Stimulated activated CD4-positive, alpha-beta T cell treated with anti-CD3 and anti-CD28 coated beads, Interleukin-15, amount 100 ng/mL, for 48 hours (primary cell): Measurements from ENCODE around the gene MROH8.
"Not testable (repeated sequence)": the region's sequence is repeated elsewhere in the genome, so short reads cannot be mapped to it uniquely, and the experiment has no call there.

ENCODE experiments used
- DNase-seq, 2 donors: peaks; one replicate each; pipeline ENCODE4 v3.0.0-alpha.2; 2020; ENCODE audit warnings: low read depth in 2 of 2

MROH8 gene

DNA sequence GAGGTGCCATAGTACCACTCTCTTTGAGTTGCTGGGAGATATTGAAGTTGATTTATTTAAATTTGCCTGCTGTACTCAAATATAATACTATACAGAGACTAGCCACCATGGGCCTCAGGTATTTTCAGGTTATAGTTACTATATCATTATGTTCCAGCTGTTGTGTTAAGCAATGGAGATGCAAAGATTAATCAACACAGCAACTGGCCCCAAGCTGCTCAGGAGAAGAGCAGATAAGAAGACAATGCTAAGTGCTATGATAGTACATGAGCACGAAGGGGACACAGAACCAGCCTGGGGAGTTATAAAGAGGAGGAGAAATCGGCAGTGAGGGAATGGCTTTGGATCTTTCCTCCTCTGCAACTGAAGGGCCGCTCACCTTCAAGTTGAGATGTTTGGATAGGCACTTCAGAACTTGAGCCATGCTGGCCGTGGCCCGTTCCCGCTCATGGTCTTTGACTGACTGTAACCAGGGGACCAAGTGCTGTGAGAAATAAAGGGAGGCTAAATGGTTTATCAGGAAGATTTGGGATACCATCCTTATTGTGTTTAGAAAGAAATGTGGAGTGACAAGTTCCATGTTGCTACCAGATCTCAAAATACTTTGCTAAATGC, 24.6 kb downstream of the MROH8 start:
- no peak for DNase-seq

DNA sequence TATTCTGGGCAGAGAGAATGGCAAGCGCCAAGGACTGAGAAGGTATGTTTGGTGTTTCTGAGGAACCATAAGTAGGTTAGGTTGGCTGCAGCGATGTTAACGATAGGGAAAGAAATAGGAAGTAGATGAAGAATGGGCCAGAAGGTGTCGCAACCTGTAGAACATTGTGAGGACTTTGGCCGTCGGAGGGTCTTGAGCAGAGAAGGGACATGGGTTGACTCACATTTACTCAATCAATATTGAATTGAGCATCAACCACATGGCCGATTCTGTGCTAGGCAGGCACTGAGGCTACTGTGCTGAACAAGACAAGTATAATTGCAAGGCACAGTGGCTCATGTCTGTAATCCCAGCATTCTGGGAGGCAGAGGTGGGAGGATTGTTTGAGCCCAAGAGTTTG, 27.1 kb downstream of the MROH8 start:
- no peak for DNase-seq

DNA sequence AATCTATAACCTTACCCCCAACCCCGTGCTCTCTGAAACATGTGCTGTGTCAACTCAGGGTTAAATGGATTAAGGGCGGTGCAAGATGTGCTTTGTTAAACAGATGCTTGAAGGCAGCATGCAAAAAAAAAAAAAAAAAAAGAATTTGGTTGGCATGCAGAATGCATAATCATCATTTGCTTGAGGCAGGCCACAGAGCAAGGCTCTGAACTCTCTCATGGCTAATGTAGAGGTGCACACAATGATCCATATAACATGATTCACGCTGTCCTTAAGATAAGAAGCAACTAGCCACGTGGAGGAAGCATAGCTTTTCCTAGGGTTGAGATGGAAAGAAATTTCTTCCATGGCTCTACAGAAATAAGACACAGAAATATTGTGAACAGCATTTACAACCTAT, 27.8 kb downstream of the MROH8 start:
- no peak for DNase-seq

DNA sequence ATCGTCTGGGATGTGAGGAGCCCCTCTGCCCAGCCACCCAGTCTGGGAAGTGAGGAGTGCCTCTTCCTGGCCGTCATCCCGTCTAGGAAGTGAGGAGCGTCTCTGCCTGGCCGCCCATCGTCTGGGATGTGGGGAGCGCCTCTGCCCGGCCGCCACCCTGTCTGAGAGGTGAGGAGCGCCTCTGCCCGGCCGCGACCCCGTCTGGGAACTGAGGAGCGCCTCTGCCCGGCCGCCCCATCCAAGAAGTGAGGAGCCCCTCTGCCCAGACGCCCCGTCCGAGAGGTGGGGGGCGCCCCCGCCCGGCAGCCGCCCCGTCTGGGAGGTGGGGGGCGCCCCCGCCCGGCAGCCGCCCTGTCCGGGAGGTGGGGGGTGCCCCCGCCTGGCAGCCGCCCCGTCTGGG, 28.5 kb downstream of the MROH8 start:
- not testable (repeated sequence) for DNase-seq

DNA sequence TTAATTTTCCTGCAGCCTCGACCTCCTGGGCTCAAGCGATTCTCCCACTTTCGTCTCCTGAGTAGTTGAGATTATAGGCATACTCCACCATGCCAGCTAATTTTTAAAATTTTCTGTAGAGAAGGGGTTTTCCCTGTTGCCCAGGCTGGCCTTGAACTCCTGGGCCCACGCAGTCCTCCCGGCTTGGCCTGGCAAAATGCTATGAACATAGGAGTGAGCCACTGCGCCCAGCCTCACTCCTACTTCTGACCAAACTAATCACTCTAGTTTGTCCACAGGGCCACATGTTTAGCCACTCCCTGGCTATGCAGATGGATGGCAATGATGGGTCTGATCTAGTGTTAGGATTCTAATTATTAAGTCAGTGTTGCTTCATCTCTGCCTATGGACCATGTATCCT, 32.1 kb downstream of the MROH8 start:
- DNase-seq, result no peak

GRCh38 chr20:37144856-37145404, 34.4 kb downstream of the MROH8 start:
- no peak for DNase-seq

DNA sequence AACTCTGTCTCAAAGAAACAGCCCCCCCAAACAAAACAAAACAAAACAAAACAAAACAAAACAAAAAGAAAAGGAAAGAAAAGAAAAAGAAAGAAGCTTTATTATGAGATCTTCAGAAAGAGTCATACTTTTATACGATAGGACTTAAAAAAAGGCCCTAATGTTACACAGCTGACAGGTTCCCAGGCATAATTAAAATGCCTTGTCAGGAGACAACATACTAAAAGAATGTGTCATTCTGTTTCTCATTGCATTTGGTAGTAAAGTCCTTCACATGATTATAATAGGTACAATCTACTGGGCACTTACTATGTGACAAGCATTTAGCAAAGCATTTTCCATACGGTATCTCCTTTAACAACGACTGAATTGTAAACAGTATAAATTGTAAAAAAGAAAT, 36.6 kb downstream of the MROH8 start:
- no peak for DNase-seq

DNA sequence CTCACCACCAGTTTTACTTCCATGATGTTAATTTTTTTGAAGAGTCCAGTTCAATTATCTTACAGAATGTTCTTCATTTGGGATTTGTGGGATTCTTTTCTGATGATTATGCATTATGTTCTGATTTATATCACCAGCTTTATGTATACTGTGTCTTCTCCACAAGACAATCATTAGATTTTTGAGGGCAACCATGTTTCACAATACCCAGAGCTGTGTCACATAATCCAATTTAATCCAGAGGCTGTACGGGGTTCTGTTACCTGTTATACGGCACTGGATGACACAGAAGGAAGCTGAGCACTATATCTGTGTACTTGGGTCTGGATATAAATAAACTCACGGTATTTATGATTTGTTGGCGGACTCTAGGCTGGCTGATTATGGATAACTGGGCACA, 41.8 kb downstream of the MROH8 start:
- DNase-seq, result no peak

GRCh38 chr20:37133952-37134351, 45.4 kb downstream of the MROH8 start:
- DNase-seq, result no peak

DNA sequence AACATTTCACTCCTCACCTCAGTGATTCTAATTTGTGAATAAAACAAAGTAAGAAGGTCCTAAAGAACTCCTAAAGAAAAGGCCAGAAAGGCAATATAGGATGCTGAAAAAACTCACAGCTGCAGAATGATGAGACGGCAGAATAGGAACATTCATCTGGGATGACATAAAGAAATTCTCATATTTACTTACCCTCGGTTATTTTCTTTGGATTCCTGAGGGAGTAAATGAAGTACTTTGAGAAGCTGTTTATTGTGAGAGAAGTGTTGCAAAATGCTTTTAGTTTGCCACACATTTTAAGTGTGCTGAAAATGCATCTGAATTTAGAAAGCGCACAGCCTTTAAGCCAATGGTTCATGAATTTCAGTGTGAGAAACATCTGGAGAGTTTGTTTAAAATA, 47.9 kb downstream of the MROH8 start:
- no peak for DNase-seq

- no peak for DNase-seq
Measured at GRCh38 chr20:37128803-37129202, 50.5 kb downstream of the MROH8 start.

GRCh38 chr20:37126290-37126689, 53.1 kb downstream of the MROH8 start:
- DNase-seq, result not testable (repeated sequence)

GRCh38 chr20:37123441-37123840, 55.9 kb downstream of the MROH8 start:
- DNase-seq, result no peak

GRCh38 chr20:37120497-37120896, 58.9 kb downstream of the MROH8 start:
- DNase-seq, result no peak

GRCh38 chr20:37119356-37120036, 59.9 kb downstream of the MROH8 start:
- no peak for DNase-seq

DNA sequence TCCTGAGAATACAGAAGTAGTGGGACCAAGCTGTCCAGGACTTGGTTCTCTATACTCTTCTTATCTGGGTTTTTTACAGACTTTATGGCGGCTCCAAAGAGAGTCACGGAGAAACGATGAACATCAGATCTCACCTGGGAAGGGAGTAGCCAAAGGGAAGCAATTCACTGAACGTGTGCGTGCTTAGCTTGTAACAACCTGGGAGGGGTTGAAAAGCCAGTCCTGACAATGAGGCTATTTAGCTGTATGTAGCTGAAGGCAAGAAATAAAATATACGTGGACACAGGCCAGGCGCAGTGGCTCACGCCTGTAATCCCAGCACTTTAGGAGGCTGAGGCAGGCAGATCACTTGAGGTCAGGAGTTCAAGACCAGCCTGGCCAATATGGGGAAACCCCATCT, 65.3 kb downstream of the MROH8 start:
- DNase-seq, result no peak

- DNase-seq, result no peak
Measured at GRCh38 chr20:37111926-37112455, 67.4 kb downstream of the MROH8 start.

- no peak for DNase-seq
Measured at GRCh38 chr20:37108676-37109075, 70.7 kb downstream of the MROH8 start.

DNA sequence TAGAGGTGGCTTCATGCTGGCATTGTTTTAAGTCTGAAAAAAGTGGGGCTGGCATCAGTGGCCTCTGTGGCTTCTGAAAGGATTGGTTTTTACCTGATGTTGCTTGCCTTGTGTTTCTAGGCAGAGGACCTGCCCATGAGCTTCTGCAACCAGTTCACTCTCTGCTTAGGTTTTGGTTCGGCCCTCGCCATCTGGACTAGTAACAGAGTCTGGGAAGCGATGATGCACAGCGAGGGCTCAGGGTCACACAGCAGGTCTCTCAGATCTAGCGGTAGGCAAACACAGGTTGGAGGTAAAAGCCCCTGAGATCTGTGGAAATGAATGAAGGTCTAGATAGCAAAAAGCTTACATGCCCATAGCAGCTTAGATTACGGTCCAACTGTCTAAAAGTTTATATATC, 76.8 kb downstream of the MROH8 start:
- no peak for DNase-seq

GRCh38 chr20:37096415-37097041, 82.8 kb downstream of the MROH8 start:
- DNase-seq, result no peak

DNA sequence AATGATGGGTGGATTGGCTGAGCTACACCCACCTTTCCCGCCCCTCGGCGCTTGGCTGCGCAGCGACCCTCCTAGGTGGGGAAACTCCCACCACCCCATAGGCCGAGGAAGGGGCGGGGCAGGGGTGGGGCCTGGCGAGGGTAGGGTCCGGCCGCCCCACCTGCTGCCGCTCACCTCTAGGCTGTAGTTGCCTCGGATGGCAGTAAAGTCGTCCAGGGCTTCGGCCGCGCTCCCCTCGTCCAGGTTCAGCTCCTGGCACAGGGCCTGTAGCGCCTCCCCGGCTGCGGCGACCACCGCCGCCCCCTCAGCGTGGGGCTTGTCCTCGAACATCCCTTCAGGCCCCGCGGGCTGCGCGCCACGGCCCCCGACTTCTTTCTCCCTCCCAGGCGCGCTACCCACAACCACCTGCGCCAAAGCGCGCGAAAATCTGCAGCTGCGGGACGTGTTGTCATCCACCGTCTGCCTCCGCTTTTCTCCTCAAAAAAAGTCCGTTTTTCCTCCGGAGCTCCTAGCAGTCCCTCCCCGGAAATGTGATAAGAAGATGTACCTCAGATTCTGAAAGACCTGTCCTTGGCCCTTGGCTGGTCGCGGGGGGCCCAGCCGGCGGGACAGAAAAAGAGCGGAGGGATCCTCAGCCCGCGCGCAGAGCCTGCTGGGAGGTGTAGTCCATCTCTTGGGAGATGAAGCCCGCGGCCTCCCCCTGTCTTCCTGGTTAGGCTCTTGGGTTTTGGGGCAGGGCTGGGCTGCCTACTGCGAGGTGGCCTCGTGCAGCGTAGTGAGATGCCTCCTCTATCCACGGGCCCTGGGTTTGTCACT, 83.5 kb downstream of the MROH8 start, which contains the start of gene RBL1:
Gene RBL1, minus strand, starts transcription at position 399 of the 816 bp plus-strand sequence. Its CDS starts 69 bp downstream, at position 330.
- peak; percentile 82 to 86 for DNase-seq

- peak in 1 of 2 donors; percentile 33 for DNase-seq
Measured at GRCh38 chr20:37095108-37095598, 84.2 kb downstream of the MROH8 start.
